ENCODE data around the gene FGFBP3.

FGFBP3 gene

GRCh38 chr10:91883549-91884444 lies 25.5 kb downstream of the FGFBP3 start:
- ChIA-PET CTCF (no interaction called here), POLR2A (ENCODE audit: low non-redundant PET) (no interaction called here)
- no peak for DNase-seq (ENCODE audit: low spot score)
- no peak overlapping the region for H3K27ac ChIP-seq
- TF ChIP-seq CTCF (conservative IDR thresholded peaks at IDR 0.05; ENCODE audit: low read depth): no peak

DNA sequence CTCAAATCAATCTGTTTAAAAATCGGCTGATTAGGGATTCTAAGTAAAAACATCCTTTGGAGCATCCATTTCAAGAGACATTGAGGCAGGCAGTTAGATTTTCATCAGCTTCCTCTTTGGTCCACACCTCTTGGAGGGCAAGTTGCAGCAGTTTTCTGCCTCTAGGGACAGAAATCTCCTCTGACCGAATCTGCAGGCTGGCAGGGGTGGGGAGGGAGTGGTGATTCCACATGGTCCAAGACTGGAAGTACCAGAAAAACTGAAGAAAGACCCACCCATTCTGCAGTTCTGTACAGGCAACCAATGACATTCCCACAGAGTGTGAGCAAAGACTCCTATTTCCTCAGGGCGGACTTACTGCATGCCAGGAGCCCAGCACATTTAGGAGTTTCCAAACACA lies 29.0 kb downstream of the FGFBP3 start:
- no peak for TF ChIP-seq CTCF (conservative IDR thresholded peaks at IDR 0.05; ENCODE audit: low read depth)
- ChIA-PET CTCF (interaction anchor here (0.6 to 0.7 kb wide), 3 partner anchors 28 to 490 kb away, joined by 3 to 6 read pairs (median 3); no protein-coding TSS in a partner anchor), POLR2A (ENCODE audit: low non-redundant PET) (no interaction called here)
- H3K27ac ChIP-seq: no peak overlapping the region
- DNase-seq (ENCODE audit: low spot score): peak; percentile 84

- no peak for TF ChIP-seq CTCF (conservative IDR thresholded peaks at IDR 0.05; ENCODE audit: low read depth)
- CTCF ChIA-PET: interaction anchor here (0.6 to 0.7 kb wide), 4 partner anchors 28 to 489 kb away, joined by 3 to 6 read pairs (median 3); no protein-coding TSS in a partner anchor
- no peak overlapping the region for H3K27ac ChIP-seq
- no peak for DNase-seq (ENCODE audit: low spot score)
- POLR2A ChIA-PET (ENCODE audit: low non-redundant PET): no interaction called here
Measured at GRCh38 chr10:91879515-91880170, 29.6 kb downstream of the FGFBP3 start.

GRCh38 chr10:91875779-91876178 lies 33.5 kb downstream of the FGFBP3 start:
- ChIA-PET CTCF (no interaction called here), POLR2A (ENCODE audit: low non-redundant PET) (no interaction called here)
- TF ChIP-seq CTCF (conservative IDR thresholded peaks at IDR 0.05; ENCODE audit: low read depth): no peak
- no peak for DNase-seq (ENCODE audit: low spot score)
- H3K27ac ChIP-seq: no peak overlapping the region

DNA sequence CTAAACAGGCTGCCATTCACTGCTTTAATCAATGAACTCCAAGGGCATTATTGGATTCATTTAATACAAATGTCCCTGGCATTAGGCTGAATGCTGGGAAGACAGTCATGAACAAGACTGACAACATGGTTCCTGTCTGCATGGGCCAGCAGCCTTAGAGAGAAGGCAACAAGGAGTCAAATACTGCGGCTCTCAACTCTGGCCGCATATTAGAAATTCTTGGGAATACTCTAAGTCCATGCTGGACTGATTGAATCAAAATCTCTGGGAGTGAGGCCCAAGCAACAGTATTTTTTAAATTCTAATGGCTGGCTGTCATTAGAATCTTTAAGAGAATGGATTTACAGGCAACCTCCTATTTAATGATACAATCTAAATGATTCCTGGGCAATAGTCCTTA lies 34.1 kb downstream of the FGFBP3 start:
- POLR2A ChIA-PET (ENCODE audit: low non-redundant PET): no interaction called here
- TF ChIP-seq CTCF (conservative IDR thresholded peaks at IDR 0.05; ENCODE audit: low read depth): no peak

GRCh38 chr10:91865562-91866081 lies 43.7 kb downstream of the FGFBP3 start:
- ChIA-PET POLR2A (ENCODE audit: low non-redundant PET) (no interaction called here), CTCF (interaction anchor here (0.6 kb wide), 1 partner anchor 49 kb away, joined by 3 read pairs; no protein-coding TSS in a partner anchor)
- no peak for DNase-seq (ENCODE audit: low spot score)
- no peak overlapping the region for H3K27ac ChIP-seq
- TF ChIP-seq CTCF (conservative IDR thresholded peaks at IDR 0.05; ENCODE audit: low read depth): no peak

More for the DNA sequence above, 34.1 kb downstream of the FGFBP3 start:
- DNase-seq (ENCODE audit: low spot score): no peak
- CTCF ChIA-PET: no interaction called here
- no peak overlapping the region for H3K27ac ChIP-seq

Data from RWPE1 (cell line).